Inflammatory macrophage treated with lipopolysaccharide for 4 hours (primary cell): ENCODE results near the gene ARID3C.
A peak's percentile ranks its signal among the peaks of the same experiment; 100 is the strongest.

Source experiments
- DNase-seq: peaks from one replicate; pipeline ENCODE4 v3.0.0-alpha.2; 2020

The ARID3C gene

DNA sequence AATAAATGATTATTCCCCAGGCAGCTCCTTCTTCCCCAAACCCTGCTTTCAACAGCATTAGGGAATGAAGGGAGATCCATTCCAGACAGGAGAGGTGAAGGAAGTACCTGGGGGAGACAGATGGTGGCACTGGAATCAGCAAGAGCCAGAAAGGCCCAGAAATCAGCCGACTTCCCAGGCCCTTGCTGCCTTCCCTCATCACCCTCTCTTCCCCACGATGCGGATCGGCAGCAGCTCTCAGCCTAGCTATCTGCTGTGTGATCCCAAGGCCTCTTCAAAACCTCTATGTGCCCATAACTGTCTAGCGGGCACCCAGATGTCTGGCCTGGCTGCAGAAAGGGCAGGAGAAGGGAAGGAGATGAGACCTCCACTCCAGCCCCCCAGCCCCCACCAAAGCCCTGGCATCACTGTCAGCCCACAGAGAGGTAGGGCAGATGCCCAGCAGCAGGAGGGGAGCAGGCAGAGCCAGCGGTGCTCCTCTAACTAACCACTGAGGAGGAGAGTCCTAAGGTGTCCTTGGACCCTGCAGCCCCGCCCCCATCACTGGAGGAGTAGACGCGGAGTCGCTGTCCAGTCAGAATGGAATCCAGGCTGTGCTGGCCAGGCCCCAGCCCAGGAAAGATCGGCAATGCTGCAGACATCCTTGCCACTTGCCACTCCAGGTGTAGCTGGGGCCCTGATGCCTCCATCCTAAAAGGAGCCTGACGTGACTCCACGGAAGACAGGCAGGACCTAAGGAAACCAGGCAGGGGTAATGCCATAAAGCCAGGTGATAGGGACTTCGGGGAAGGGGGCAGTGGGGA, 52.1 kb downstream of the ARID3C start:
- no peak for DNase-seq

DNA sequence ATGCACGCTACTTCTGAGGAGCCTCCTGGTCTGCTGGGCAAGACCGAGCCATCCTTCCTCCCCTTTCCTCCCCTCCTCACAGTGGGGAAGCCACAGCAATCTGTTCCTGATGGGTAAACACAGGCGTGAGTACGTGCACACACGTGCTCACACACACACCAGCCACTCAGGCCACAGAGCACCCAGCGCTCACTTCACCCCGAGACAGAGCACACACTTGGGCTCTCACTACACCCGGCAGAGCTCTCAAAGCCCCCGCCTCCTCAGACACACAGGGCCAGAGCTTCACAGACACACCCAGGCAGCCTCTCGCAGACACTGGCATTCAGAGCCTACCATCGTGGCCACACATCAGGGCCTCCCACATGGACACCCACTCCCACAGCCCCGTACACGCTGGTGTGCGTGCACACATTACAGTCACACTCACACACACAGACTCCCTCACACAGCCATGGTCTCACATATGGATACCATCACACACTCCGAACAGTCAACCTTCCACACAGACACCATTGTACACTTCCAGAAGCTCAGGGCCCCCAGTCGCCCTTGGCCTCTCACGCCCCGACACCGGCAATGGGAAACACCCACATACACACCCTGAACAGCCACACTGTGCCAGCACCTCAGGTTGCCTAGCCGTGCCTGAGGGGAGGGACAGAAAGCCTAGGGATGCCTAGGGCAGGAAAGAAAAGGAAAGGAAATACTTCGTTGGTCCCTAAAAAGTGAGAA, 52.8 kb downstream of the ARID3C start:
- DNase-seq, result no peak

DNA sequence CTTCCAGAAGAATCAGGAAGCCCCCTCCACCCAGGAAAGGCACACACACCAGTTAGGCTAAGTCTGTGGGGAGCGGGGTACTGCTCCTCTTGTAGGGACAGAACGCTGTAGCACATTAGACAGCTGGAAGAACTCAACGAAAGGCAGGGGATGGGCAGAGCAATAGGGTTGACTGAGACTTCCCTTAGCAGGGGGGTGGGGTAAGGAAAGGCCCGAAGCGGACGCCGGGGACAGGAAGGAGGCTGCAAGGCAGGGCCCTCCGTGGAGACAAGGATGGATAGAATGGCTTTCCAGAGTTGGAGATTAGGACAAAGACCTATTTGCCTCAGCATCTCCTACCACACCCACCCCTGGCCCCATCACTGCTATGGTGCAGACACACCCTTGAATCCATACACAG, 53.6 kb downstream of the ARID3C start:
- no peak for DNase-seq

DNA sequence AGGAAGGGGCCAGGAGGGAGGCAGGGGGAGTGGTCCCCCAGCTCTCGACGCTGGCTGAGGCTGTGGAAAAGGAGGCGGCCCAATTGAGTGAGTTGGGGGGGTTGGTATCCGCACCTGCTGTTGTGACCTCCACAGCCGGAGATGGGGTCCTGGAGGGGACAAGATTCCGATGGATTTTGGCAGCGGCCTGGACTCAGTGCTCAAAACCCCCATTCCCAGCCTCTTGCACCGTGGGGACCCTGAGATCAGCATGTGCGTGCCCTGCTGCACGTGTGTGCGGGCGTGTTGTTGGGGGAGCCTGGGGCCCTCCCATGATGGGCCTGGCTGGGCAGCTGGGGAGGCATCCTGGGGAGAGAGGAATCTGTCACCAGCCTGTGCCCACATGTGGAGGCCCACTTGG, 54.3 kb downstream of the ARID3C start:
- DNase-seq, result no peak

DNA sequence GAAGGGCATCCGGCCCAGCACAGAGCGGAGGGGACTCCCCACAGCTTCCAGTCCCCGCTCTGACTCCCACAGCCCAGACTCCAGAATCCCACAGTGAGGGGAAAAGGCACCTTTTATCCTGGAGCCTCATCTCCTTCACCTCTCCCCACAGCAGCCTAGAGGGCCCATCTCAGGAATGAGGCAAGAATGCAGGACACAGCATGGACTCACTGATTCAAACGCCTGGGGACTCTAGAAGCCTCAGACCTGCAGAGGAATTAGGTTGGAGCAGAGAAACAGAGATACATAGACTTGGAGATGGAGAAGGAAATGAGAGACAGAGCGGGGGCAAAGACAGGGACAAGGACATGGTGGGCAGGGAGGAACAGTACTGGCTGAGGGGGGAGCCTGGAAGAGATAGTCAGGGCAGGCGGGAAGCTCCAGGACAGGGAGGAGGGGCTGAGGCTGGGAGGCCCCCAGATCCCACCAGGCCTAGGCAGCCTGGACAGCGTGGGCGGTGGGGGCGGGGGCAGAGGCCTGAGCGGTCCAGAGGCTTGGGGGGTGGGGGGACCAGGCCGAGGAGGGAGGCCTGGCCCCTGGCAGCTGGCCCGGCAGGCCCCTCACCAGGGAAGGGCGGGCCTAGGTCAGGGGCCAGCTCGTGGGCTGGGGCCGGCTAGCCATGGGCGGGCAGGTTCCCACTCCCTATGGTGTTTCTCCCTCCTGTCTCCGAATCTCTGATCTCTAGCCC, 55.1 kb downstream of the ARID3C start:
- DNase-seq, result no peak

DNA sequence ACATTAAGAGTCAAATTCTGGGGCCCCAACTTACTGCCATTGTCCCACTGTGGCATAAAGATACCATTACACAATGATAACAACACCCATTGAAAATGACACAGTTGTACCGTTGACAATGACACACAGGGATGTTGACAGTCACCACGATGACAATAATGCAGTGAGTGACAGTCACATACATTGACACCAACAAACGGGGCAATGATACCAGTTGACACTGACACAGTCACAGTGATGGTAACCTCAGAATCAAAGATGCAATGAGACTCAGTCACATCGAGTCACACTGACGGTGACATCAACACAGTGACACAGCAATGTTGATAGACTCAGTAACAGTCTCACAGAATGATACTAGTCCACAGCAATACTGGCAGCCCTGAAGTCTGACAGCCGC, 56.2 kb downstream of the ARID3C start:
- DNase-seq, result peak; percentile 45

DNA sequence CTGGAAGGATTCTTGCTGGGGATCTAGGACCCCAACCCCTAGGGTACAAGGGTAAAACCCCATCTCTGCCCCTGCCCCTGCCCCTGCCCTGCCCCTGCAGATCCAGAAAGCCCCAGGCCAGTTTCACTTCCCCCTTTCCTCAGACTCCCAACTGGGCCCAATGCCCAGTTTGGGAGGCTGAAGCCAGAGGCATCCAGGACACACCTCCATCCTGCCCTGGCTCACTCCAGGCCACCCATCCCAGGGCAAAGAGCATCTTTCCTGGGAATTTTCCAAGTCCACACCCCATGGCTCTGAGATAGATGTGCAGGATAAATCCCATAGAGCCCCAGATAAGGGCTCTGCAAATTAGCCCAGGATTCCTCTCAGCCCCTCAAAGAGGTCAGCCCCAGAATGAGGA, 56.8 kb downstream of the ARID3C start:
- DNase-seq, result peak; percentile 38

DNA sequence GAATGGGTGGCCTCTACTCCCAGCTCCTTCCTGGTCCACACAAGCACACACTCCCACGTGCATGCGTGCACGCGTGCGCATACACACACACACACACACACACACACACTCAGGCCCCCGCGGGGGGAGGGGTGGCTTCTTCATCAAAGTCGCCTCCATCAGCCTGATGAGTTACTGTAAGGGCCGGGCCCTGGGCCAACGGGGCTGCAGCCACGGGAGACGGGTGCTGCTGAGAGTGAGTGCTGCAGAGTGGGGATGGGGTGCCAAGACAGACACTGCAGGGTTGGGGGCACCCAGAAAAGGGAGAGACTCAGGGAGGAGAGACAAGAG, 57.4 kb downstream of the ARID3C start:
- DNase-seq, result no peak
